GM18502 (cell line): ENCODE data around the gene EIPR1.

ENCODE experiments used
- ATAC-seq: cut with Tn5 transposase; IDR thresholded peaks from one replicate; pipeline ENCODE4 v1.9.1; 2021; ENCODE audit warnings: mild to moderate bottlenecking; ENCODE audit not compliant: unreplicated experiment, poor library complexity

Gene EIPR1

DNA sequence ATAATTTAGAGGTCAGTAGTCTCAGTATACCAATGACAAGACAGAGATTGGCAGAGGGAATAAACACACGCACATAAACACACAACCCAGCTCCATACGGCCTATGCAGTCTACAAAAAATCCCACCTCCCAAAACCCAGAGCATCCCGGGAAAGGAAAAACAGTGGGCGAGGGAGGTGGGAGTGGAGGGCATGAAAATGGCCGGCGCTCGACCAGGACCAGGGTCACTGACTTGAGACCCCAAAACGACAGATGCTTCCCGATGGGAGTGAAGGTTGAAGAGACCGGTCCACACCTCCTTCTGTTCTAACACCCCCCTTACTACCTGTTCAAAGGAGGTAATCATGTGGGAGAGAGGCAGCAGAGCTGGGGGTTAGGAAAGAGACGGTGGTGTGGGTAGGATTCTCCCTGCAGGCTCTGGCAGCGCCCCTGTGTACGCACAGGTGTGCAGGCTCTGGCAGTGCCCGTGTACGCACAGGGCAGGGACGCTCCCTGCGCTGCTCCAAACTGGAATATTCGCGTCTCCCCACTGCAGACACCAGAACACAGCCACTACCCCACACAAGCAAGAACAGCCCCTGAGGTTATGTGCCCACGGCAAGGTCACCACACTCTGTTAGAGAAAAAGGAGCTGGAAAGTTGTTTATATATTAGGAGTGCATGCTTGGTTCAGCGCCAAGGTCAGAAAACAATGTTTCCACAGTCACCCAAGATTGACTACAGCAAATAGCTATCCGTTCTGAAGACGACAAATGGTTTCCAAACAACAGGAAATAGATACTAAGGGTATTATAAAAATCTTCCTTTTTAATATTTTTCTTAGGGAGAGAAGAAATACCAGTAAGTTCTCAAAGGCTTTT is 67.9 kb downstream of the EIPR1 start:
- no peak for ATAC-seq

DNA sequence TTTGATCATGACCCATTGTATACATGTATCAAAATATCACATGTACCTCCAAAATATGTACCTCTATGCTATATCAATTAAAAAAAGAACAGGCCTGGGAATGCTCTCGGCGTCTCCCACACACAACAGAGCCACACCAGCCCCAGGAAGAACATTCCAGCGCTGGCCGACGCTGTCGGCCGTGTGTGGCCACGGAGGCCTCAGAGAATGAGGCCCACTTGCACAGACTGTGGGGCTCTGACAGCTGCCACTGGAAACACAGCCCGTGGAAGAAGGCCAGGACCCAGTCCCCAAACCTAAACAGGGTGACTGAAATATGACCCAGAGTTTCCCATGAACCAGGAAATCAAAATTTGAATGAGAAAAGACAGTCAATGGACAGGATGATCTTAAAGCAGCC is 69.7 kb downstream of the EIPR1 start:
- ATAC-seq, result no peak

DNA sequence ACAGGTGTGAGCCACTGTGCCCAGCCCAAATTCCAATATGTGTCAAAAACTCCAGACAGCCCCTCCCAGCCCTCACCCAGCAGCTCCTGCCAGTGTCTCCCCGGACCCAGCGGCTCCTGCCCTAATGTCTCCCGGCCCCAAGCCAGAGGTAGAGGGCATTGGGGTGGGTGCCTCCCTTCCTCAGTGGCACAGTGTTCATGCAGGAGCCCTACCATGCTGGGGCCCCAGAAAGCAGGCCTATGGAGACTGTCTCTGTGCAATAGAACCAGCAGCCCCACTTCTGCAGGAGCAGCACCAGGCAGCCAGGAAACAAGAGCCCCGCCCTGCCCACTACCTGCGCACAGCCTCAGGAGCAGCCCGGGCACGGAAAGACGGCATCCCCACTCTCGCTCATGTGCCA is 70.4 kb downstream of the EIPR1 start:
- no peak for ATAC-seq

DNA sequence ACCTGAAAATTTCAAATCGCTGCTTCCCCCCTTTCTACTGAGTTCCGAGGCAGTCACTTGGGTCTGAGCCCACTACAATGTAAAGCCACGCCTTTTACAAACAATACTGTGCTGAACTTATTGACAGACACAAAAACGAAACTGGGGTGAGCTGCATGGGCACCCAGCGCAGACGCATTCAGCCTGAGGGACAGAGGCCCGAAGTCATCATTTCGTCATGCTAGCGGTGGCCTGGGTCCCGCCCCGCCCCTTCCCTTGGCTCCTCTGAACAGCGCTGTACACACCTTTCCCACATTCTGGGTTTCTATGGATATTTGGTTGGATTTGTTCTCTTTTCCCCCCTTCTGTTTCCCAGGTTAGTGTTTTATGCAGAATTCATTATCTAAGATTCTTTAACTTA is 71.7 kb downstream of the EIPR1 start:
- ATAC-seq, result no peak

DNA sequence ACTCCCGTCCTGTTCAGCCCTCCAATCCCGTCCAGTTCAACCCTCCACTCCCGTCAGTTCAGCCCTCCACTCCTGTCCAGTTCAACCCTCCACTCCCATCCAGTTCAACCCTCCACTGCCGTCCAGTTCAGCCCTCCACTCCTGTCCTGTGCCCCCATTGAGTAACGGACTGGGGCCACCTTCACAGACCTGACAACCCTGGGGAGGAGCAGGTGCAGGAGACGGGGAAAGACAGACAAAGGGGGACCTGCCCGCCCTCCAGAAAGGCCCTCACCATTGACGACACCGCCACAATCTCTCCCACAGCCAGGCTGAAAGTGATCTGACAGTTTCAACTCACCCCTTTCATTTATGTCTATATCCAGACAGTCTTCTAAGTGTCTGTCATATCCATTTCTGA is 72.2 kb downstream of the EIPR1 start:
- no peak for ATAC-seq

DNA sequence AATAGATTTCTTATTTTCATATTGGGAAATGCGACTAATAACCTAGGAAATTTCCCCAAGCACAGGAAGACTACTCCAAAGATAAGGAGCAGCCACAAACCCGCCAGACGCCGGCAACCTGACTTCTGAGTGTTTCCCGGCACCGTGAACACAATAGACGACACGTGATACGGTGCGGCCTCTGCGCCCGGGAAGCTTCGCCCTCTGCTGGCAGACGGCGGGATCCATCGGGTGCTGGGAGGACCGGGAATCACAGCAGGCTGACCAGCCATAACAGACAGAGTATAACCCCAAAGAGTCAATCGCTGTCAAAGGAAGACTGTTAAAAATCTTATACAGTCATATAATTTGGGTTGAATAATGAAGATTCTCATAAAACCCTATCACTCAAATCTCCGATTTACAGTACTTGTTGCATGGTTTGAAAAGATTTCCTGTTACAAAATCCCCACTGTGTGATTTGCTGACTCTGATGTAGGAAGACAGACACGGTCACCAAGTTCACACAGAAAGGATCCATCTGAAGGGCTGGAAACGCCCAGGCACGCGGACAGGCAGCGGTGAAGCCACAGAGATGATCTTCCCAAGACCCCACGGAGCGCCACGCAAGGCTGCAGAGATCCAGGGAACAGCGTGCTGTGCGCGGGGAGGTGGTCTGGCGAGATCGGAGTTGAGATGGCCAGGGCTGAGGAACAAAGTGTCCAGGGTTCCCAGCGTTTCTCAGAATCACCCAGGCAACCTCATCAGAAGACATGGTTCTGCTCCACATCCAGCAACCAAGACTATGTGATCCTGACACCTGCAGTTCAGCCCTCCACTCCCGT is 73.8 kb downstream of the EIPR1 start:
- ATAC-seq, result peak; percentile 100

DNA sequence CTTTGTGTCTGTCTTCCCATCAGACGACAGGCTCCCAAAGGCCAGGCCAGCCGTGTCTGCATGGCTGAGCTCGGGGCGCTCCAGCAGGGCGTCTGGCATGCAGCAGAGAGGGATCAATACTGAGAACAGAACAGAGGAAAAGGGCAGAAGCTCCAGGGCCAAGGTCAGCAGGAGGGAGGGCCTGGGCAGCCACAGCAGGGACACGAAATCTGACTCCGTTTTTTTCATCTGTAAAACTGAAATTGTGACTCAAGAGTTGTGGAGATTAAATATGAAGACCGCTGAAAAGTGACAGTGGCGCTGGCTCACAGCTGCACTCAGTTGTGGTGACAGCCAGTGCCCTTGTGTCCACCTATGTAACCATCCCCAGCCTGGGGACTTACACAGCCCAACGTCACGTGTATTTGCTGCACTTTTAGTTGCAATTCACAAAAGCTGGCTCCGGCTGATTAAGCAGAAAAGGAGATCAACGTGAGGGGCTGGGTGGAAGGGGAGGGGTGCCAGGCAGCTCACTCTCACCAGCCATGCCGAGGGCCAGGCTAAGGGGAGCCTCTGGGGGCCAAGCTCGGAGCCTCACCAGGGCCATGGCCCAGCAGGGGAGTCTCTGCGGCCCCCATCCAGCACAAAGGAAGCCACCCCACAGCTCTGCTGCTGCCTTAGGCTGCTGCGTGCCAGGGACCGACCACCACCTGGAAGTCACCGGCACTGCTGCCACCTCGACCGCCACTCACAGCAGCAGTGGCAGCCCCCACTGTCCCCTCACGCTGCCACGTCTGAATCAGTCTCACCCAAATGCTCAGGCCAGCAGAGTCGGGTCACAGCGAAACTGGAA is 74.7 kb downstream of the EIPR1 start:
- peak; percentile 32 for ATAC-seq

DNA sequence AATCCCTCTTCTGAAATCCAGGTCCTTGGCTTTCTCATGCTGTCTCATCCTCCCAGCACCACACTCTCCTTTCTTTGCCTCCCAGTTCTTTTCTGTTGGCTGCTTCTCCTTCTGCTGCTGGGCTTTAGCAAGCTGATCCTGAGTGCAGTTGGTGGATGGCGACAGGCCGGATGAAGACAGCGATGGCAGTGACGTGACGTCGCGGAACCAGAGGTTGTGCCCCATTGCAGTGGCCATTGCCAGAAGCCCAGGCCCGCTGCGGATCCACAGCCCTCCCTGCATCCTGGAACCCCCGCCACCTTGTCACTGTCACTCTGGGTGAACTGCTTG is 75.2 kb downstream of the EIPR1 start:
- no peak for ATAC-seq

DNA sequence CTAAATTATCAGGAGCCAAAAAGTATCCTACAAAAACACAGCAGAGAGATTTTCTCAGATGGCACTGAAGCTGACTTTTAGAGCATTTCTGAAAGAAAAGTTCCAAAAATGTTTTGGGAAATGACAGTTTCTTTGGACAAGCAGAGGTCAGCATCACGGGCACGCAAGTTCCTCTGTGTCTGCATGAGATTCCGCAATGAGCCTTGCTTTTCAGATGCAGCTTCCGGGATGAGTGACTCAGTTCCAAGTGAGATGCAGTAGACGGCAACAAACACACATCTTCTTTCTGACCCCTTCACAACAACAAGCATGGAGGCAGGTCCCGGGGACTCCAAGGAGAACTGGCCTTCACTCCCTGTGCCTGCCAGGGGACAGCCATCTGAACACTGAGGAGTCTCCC is 76.6 kb downstream of the EIPR1 start:
- no peak for ATAC-seq

DNA sequence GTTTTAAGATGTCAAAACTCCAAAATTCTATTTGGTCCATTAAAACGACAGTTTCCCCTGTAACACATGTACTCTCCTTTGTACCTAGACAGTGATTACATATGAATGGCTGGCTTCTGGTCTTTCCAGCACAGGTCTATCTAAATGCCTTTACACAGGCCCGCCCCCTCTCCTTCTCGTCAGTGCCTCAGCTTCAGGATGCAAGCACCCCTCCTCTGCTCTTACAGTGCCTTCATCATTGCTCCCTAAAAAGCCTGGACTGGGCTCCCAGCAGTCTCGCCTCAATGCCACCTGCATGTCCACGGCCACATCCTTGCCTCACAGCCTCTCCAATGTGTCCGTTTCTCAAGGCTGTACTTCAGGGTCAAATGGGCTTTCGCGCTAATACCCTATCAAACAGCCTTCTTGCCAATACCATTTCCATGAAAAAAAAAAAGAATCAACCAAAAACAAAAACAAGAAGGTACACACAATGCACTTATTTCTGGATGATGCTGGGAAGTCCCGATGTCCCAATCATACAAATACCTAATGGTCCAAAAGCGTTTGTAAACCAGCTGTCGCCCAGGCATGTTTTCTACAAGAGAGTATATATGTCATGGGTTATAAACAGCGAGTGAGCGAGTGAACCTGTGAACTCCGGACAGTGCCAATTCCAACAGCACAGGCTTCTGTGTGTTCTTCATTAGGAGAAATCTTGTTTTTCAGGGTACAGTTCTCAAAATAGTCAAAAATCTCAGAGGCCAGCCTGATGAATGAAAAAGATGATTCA is 77.2 kb downstream of the EIPR1 start:
- ATAC-seq, result no peak

DNA sequence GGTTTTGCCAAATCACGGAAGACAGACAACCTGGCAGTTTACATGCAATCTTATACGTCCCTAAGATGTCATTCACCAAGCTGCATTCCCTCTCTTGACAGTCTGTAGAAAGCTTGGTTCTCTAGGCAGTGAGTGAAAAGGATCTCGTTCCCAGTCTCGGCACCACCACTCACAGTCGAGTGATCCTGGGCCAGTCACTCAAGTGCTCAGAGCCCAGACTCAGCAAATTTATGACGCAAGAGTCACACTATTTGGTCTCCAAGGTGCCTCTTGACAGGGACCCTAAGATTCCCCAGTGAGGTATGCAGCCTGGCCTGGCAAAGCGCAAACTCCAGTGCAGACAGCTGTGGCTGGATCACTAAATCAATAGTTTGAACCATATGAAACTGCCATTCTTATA is 77.9 kb downstream of the EIPR1 start:
- no peak for ATAC-seq

DNA sequence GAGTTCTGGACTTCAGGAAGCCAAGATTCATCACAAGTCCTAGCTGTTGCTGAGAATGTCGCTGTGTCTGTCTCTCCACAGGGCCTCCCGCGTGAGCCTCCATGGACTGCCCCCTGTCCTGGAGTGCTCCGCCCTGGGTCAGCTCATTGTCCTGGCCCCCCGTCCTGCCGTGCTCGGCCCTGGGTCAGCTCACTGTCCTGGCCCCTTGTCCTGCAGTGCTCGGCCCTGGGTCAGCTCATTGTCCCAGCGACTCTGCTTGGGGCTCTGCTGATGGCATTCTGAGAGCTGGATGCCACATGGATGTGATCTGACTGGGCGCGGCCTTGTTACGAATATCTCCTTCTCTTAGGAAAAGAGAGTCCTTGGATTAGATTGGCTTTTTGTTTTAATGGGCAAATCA is 78.5 kb downstream of the EIPR1 start:
- no peak for ATAC-seq

DNA sequence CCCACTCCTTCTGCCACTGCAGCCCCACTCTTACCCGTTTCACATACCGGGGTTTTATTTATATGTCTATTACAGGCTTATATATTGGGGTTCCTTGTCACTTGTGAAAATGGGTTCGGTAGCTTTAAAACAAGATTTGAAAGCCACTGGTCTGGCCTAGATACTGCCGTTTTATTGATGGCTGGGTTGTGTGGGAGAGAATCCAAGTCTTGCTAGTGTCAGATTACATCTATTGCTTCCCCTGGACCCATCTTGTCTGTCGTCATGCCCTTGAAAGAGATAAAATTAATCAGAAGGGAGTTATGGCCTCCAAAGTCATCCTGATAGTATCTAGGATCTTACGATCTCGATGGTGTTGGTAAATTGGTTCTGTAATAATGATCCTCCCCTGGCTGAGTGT is 79.4 kb downstream of the EIPR1 start:
- ATAC-seq, result no peak

DNA sequence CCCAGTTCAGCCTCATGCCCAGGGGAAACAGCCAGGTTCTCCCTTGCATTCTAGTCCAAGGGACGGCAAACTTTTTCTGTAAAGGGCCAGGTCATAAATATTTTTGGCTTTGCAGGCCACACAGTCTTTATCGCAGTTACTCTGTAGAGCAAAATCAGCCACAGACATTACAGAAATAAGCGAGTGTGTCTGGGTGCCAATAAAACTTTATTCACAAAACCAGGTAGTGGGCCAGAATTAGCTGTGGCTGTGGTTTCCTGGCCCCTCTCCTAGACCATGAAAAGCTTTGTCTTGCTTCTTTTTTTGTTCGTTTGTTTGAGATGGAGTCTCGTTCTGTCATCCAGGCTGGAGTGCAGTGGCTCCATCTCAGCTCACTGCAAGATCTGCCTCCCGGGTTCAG is 80.1 kb downstream of the EIPR1 start:
- no peak for ATAC-seq

DNA sequence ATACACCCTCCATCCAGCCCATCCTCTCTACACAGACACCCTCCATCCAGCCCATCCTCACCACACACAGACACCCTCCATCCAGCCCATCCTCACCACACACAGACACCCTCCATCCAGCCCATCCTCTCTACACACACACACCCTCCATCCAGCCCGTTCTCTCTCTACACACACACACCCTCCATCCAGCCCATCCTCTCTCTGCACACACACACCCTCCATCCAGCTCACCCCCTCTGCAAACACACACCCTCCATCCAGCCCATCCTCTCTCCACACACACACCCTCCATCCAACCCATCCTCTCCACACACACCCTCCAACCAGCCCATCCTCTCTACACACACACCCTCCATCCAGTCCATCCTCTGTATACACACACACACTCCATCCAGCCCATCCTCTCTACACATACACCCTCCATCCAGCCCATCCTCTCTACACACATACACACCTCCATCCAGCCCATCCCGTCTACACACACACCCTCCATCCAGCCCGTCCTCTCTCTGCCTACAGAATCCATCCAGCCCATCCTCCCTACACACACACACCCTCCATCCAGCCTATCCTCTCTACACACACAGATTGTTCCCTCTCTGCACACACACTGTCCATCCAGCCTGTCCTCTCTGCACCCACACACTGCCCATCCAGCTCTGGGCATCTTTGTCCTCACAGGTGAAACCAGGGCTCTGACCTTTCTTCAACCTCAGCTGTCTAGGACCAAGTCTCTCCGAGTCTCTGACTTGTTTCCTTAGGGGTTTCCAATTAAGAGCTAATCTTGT is 81.2 kb downstream of the EIPR1 start:
- ATAC-seq, result no peak

DNA sequence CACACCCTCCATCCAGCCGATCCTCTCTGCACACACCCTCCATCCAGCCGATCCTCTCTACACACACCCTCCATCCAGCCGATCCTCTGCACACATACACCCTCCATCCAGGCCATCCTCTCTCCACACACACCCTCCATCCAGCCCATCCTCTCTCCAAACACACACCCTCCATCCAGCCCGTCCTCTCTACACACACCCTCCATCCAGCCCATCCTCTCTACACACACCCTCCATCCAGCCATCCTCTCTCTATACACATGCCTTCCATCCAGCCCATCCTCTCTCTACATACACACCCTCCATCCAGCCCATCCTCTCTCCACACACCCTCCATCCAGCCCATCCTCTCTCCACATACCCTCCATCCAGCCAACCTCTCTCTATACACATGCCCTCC is 83.1 kb downstream of the EIPR1 start:
- no peak for ATAC-seq

DNA sequence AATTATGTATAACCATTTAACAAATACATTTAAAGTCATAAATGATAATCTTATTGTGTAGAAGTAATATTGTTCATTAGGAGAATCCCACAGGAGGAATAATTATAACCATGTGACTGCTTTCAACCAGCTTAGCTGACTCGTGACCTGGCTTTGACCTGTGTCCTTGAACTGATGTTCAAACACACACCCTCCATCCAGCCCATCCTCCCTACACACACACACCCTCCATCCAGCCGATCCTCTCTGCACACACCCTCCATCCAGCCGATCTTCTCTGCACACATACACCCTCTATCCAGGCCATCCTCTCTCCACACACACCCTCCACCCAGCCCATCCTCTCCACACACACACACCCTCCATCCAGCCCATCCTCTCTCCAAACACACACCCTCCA is 83.5 kb downstream of the EIPR1 start:
- ATAC-seq, result no peak

DNA sequence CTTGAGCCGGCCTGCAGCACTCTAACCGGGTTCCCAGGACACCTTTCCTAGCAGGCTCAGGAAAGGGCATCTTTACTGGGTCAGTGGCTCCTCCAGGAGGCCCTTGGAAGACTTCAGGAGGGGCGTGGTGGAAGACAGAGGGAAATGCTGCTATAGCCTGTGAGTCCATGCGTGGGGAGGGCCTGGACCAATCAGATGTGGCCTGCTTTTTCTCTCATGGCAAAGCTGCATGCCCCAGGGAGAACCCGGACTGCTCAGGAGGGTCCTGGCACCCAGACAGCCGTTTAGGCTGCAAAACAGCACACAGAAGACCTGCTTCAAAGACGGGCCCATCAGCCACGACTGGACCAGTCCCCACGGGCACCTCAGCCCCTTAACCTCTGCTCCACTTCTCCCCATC is 84.4 kb downstream of the EIPR1 start:
- ATAC-seq, result no peak

DNA sequence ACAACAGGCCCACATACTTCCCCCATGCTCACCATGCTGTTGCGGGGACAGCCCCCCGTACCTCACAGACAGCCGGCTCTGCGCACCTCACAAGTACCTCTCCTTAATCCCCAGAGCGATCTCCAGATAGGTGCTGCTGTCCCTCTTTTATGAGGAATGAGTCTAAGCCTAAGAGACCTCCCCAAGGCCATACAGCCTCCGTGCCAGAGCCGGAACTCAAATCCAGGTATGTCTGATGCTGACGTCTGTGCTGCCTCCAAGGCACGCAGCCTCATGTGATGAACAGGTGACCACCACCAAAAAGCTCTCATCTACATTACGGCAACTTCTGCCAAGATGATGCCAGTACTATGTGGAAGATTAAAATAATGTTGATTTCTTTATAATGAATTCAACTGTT is 85.2 kb downstream of the EIPR1 start:
- ATAC-seq, result no peak
